Measurements from ENCODE around the gene FXR2.
"Not testable (repeated sequence)": the region's sequence is repeated elsewhere in the genome, so short reads cannot be mapped to it uniquely, and the experiment has no call there.

FXR2 gene

DNA sequence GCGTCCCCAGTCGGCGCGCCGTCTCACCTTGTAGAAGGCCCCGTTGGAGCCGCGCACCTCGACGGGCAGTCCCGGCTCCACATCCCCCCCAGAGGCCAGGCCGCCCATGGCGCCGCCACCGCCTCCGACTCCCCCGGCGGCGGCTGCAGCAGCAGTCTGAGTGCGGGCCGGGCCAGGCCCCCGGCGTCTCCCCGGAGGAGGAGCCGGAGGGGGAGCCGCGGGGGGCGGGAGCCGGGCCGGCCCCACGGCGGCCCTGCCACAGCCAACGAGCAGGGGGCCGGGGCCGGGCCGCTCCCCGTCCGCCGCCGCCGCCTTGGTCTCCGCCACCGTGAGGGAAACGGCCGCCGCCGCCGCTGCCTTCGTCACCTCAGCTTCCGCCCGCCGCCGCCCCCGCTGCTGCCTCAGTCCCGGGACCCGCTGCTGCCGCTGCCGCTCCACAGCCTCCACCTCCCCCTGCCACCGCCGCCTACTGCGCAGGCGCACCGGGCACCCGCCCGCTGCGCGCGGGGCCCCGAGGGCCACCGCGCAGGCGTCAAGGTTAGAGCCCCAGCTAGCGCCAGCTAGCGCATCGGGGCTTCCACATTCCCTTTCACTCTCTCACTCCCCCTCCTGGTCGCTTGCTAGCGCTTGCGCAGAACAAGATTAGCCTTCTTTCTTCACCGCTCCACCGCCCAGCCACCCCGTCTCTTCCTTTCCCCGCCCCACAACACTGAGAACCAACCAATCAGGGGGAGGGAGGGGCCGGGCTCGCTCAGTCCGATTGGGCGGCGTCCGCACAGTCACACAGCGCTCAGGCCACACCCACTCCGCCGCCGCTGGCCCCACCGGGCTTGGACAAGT lies at the start of gene FXR2:
FXR2 (minus strand) TSS at position 473 of the 840 bp plus-strand sequence; CDS start at position 108, 365 bp downstream.
- peak; percentile 100 for DNase-seq (ENCODE audit: low read depth)

DNA sequence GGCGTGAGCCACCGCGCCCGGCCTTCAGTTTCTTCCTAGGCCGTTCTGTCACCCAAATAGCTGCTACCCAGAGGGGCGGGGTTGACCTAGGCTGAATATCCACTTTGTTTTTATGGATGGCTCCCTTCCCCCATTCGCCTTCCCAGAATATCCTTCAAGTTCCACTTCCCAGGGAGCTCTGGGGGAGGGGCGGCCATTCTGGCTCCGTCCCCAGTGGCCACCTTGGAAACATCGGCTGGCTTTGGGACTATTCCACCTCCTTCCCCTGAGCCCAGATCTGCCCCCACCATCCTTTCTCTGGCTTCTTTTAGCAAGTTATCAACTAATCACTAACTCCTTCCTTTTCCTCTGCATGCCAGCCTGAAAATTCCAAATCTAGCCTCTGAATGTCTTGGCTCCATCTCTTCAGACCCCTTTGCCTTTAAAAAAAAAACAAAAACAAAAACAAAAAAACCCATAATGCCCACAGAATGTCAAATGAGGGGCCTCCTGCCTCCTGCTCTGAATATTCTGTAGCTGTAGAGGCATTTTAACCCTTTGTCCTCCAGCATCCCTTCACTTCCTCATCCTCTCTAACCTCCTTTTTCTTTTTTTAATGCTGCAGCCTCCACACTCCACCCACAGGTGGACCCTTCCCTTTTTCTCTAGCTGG lies 42.4 kb upstream of the FXR2 start:
- DNase-seq (ENCODE audit: low read depth) = no peak

GRCh38 chr17:7655541-7655840 lies 40.8 kb upstream of the FXR2 start:
- DNase-seq (ENCODE audit: low read depth) = no peak

DNA sequence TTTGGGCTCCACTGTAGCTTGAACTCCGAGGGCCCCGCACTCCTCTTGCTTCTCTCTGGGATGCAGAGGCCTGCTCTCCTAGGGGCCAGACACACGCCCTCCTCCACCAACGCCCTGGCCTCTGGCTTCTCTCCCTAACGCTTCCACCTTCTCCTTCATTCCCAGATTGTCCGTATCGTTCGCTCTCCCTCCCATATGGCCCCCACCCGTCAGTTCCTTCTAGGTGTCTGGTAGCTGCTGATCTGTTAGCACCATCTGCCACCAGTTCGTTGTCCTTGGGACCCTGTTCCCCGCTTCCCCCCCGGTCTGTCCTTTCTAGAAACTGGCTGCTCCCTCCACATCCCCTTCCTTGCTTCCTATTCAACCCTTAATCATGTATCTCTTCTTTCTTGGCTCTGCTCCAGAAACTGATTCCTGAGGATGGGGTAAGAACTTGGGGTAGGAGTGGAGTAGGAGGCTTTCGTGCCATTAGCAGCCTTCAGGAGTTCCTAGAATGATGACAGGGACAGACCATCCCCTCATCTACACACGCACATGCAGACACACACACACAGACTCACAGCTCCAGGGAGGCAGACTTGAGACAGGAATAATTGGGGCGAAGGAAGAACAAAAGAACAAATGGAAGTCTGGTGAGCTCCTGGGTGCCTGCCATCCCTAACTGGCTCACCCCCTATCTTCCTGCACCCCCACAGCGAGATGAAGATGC lies 40.3 kb upstream of the FXR2 start:
- no peak for DNase-seq (ENCODE audit: low read depth)

DNA sequence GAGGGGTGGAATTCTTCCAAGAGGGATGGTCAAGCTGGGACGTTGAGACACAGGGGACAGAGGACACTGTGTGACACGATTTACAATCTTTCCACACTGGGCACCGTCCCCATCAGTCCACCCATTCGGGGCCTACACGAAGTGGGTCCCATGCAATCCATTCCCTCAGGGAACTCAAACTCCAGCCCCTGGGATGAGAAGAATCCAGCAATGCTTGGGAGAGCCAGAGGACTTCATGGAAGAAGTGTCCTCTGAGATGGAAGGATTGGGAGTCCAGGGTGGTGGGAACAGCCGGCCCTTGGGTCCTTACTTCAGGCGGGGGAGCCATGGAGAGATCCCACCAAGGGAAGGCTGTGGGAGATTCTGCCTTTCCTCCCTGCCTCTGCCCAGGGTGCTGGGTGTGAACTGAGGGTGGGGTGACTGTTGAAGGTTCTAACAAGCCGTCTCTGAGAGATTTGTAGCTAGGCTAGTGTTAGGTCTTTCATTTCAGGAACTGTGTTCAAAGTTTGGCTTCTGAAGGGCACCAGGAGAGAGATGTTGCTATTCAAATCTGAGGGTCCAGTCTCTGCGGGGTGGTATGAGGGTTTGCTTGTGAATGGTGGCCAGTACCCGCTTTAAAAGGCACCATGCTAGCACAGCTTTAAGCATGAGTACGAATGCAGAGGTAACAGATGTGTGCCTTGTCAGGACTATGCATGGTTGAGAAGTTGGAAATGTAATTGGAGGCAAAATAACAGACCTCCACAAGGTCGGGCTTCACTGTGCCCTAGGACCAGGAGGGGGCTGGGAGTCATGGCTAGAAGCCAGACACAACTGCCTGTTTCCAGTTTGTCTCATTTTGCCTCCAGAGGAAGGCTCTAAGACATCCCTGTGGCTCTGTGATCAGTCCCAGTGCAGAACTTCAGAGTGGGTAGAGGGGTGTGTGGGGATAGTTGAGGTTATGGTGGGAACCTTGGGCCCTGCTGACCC lies 38.0 kb upstream of the FXR2 start:
- DNase-seq (ENCODE audit: low read depth) = no peak

GRCh38 chr17:7651665-7652387 lies 37.1 kb upstream of the FXR2 start:
- DNase-seq (ENCODE audit: low read depth) = no peak

GRCh38 chr17:7651097-7651664 lies 36.5 kb upstream of the FXR2 start:
- DNase-seq (ENCODE audit: low read depth) = no peak

DNA sequence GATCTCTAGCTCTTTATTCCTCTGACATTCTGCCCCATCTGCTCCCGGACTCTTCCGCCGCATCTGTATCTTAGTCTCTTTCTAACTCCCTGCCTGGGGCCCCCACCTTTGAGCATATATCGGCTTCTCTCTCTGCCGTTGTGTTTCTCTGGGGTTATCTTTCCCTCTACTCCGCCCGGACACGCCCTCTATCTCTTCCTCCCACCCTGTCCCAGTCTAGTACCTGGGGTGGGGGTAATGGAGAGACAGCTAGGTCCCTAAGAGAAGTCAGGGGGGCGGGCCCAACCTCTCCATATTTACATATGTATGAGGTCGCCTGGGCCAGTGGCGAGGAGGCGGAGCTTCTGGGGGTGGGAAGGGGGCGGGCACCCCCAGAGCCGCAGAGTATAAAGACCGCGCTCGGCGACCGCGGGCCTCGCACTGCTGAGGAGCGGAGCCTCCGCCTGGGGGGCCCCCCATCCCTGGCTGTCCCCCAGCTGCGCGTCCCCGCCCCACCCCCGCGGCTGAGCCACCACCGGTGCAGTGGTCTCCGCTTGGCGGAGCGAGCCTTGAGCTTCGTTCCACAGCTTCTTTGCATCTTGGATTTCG lies 35.9 kb upstream of the FXR2 start, which contains the start of gene ATP1B2:
ATP1B2 (plus strand) TSS at position 418 of the 588 bp plus-strand sequence. CDS start 593 bp downstream, outside the sequence.
- DNase-seq (ENCODE audit: low read depth) = no peak

GRCh38 chr17:7647018-7647417 lies 32.3 kb upstream of the FXR2 start:
- no peak for DNase-seq (ENCODE audit: low read depth)

- DNase-seq (ENCODE audit: low read depth) = no peak
These were observed 31.8 kb upstream of the FXR2 start for GRCh38 chr17:7646457-7646856.

DNA sequence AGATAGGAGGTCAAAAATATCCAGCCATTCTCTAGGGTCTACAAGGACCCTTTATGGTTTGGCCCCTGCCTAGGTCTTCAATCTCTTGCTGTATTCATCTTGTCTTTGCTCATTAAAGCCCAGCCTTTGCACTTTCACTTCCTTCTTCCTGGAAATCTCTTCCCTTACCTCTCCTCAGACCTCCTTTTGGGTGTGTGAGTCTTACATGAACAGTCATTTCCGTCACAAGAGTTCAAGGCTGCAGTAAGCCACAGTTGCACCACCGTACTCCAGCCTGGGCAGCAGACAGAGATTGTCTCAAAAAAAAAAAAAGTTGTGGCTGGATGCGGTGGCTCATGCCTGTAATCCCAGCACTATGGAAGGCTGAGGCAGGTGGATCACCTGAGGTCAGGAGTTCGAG lies 30.1 kb upstream of the FXR2 start:
- peak; percentile 14 for DNase-seq (ENCODE audit: low read depth)

- not testable (repeated sequence) for DNase-seq (ENCODE audit: low read depth)
These were observed 26.9 kb upstream of the FXR2 start for GRCh38 chr17:7641635-7642034.

DNA sequence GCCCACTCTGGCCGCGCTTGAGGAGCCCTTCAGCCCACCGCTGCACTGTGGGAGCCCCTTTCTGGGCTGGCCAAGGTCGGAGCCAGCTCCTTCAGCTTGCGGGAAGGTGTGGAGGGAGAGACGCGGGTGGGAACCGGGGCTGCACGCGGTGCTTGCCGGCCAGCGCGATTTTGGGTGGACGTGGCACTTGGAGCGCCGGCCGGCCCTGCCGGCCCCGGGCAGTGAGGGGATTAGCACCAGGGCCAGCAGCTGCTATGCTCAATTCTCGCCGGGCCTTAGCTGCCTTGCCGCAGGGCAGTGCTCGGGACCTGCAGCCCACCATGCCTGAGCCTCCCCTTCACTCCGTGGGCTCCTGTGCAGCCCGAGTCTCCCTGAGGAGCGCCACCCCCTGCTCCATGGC lies 26.1 kb upstream of the FXR2 start:
- no peak for DNase-seq (ENCODE audit: low read depth)

GRCh38 chr17:7636163-7636562 lies 21.5 kb upstream of the FXR2 start:
- DNase-seq (ENCODE audit: low read depth) = no peak

GRCh38 chr17:7634384-7634783 lies 19.7 kb upstream of the FXR2 start:
- DNase-seq (ENCODE audit: low read depth) = peak; percentile 56

- no peak for DNase-seq (ENCODE audit: low read depth)
These were observed 18.4 kb upstream of the FXR2 start for GRCh38 chr17:7633093-7633492.

- peak; percentile 40 for DNase-seq (ENCODE audit: low read depth)
These were observed 17.8 kb upstream of the FXR2 start for GRCh38 chr17:7632492-7632894.

- no peak for DNase-seq (ENCODE audit: low read depth)
These were observed 17.0 kb upstream of the FXR2 start for GRCh38 chr17:7631398-7632380.

GRCh38 chr17:7629939-7630571 lies 15.4 kb upstream of the FXR2 start, which contains the start of gene SHBG:
Gene SHBG (plus strand): TSS chr17:7630135. CDS start chr17:7630173, 38 bp downstream.
- DNase-seq (ENCODE audit: low read depth) = no peak
